Measurements from ENCODE around the gene PHF21B. TPM values are rescaled to one million over a fixed set of nuclear protein-coding genes. Genes with fewer than 3 reads are reported as not detected.

The PHF21B gene
- total and polyA plus RNA-seq, 2 of the 8 experiments (the other 6 are each of a cell fraction or from before 2014, with no cell fraction given) = 19.3 to 68.1 TPM

DNA sequence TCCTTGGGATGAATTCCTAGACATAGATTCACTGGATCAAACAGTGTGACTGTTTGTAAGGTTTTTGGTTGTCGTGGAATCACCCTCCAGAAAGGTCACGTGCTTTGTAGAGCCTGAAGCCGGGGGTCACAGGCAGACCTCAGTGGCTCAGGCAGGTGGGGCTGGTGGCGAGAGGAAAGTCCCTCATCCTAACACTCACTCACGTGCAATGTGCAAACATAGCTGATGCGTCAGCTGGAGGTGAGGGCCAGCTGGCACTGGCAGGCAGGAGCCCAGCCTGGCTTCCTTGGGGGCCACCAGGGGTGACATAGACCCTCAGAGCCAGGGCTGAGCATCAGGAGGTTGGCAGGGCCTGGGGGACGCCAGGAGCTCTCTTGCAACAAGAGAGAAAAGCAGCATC is 167.4 kb downstream of the PHF21B start:
- Histone ChIP-seq H3K27ac (ENCODE audit: low read depth, low read length) (no peak overlapping the region), H2BK5ac (ENCODE audit: low read depth, low read length) (no peak overlapping the region), H3K56ac (replicated peaks; ENCODE audit: insufficient read length, low read depth, low read length) (no peak overlapping the region), H3K36me3 (ENCODE audit: control insufficient read depth in 2 of 4, insufficient read depth in 4 of 4, low read length in 3 of 4) (no peaks in the 10 kb centered on the region; a peak in 1 of 8 replicates), H3K9me3 (ENCODE audit: insufficient read depth in 2 of 2, low read depth in 1 of 2, low read length in 1 of 2) (no peaks in the 10 kb centered on the region), H3K9ac (replicated peaks in 1 of 4; ENCODE audit: extremely low read depth in 1 of 4, low read depth in 3 of 4, low read length in 3 of 4) (no peak overlapping the region), H3K18ac (ENCODE audit: extremely low read depth, low read length) (no peak overlapping the region), H2BK12ac (ENCODE audit: low read depth, low read length) (no peak overlapping the region), H3K23me2 (ENCODE audit: low read depth, low read length) (no peaks in the 10 kb centered on the region; the same call in 1 of the 2 replicates), H4K8ac (ENCODE audit: extremely low read depth, insufficient read depth, low read length) (no peak overlapping the region; the same call in 1 of the 2 replicates), H2AK5ac (ENCODE audit: low read depth, low read length) (no peak overlapping the region), H2BK120ac (replicated peaks; ENCODE audit: low read depth, low read length) (no peak overlapping the region), H3K14ac (ENCODE audit: insufficient read length) (no peak overlapping the region), H2BK20ac (ENCODE audit: low read length) (no peak overlapping the region), H3K79me2 (ENCODE audit: control insufficient read depth in 1 of 2, insufficient read depth in 2 of 2, low read length in 2 of 2) (no peaks in the 10 kb centered on the region), H4K91ac (replicated peaks; ENCODE audit: insufficient read length, low read length) (no peak overlapping the region), H3K4me1 (replicated peaks in 1 of 4; ENCODE audit: control insufficient read depth in 3 of 4, insufficient read depth in 4 of 4, low read length in 3 of 4) (peaks cover 0 to 9% (median 5%) of the 10 kb centered on the region in 4 experiments; a peak in 5 of 7 replicates), H2BK15ac (ENCODE audit: low read length) (no peak overlapping the region), H3K4me2 (ENCODE audit: insufficient read depth in 1 of 2, low read depth in 2 of 2, low read length in 2 of 2) (no peak overlapping the region), H3K79me1 (ENCODE audit: low read depth, low read length) (no peaks in the 10 kb centered on the region), H3K23ac (ENCODE audit: insufficient read length) (no peak overlapping the region), H2AFZ (ENCODE audit: low read length) (no peak overlapping the region), H3K27me3 (replicated peaks in 1 of 4; ENCODE audit: control insufficient read depth in 3 of 4, extremely low read depth in 1 of 4, insufficient read depth in 3 of 4, low read length in 3 of 4) (no peaks in the 10 kb centered on the region; a peak in 1 of 7 replicates), H4K5ac (ENCODE audit: insufficient read length, low read depth, low read length) (no peak overlapping the region), H4K20me1 (replicated peaks in 1 of 2; ENCODE audit: control insufficient read depth in 1 of 2, insufficient read depth in 2 of 2, low read length in 2 of 2) (peaks cover 0 to 4% of the 10 kb centered on the region in 2 experiments), H3K4ac (replicated peaks; ENCODE audit: insufficient read length, low read depth, low read length) (no peak overlapping the region), H3K4me3 (ENCODE audit: extremely low read depth in 1 of 4, insufficient read depth in 2 of 4, low read depth in 3 of 4, low read length in 4 of 4) (no peak overlapping the region)
- no peak for TF ChIP-seq SIRT6 (IDR thresholded peaks at IDR 0.05; ENCODE audit: low read length)
- TF ChIP-seq RFX5 (IDR thresholded peaks at IDR 0.05; ENCODE audit: borderline replicate concordance, low read depth, low read length) = no peak
- no peak for TF ChIP-seq KDM1A (IDR thresholded peaks at IDR 0.05; ENCODE audit: borderline replicate concordance, low read length)
- TF ChIP-seq KDM5A (IDR thresholded peaks at IDR 0.05; ENCODE audit: low read length) = no peak
- no peak for TF ChIP-seq HDAC2 (IDR thresholded peaks at IDR 0.05; ENCODE audit: borderline replicate concordance in 1 of 2, low read depth in 2 of 2, low read length in 2 of 2)
- TF ChIP-seq GTF2F1 (IDR thresholded peaks at IDR 0.05; ENCODE audit: borderline replicate concordance, low read depth, low read length) = no peak
- TF ChIP-seq SP2 (IDR thresholded peaks at IDR 0.05; ENCODE audit: low read length) = no peak
- TF ChIP-seq POU5F1 (IDR thresholded peaks at IDR 0.05; ENCODE audit: low read depth, low read length) = no peak
- TF ChIP-seq, protein P1, sequence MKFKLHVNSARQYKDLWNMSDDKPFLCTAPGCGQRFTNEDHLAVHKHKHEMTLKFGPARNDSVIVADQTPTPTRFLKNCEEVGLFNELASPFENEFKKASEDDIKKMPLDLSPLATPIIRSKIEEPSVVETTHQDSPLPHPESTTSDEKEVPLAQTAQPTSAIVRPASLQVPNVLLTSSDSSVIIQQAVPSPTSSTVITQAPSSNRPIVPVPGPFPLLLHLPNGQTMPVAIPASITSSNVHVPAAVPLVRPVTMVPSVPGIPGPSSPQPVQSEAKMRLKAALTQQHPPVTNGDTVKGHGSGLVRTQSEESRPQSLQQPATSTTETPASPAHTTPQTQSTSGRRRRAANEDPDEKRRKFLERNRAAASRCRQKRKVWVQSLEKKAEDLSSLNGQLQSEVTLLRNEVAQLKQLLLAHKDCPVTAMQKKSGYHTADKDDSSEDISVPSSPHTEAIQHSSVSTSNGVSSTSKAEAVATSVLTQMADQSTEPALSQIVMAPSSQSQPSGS (IDR thresholded peaks at IDR 0.05; ENCODE audit: low read length) = no peak
- TF ChIP-seq, protein P2, sequence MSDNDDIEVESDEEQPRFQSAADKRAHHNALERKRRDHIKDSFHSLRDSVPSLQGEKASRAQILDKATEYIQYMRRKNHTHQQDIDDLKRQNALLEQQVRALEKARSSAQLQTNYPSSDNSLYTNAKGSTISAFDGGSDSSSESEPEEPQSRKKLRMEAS (IDR thresholded peaks at IDR 0.05) = no peak
- no peak for DNase-seq (ENCODE audit: low read depth in 1 of 2, low spot score in 2 of 2)
- FAIRE-seq = no peak
- POLR2A ChIA-PET (ENCODE audit: partially characterized antibody) = no interaction called here
- 89% methylated on average over 7 of the region's 7 CpGs; no CpG with 5 or more reads in 1 of the 2 experiments for WGBS, 2 experiments (ENCODE audit: extremely low coverage in 1 of 2, insufficient coverage in 1 of 2, insufficient read length in 1 of 2, insufficient replicate concordance in 2 of 2, low coverage in 1 of 2, low lambda C conversion rate in 2 of 2, missing lambda C conversion rate in 1 of 2)
- CTCF ChIA-PET (ENCODE audit: partially characterized antibody) = interaction anchor here (0.9 to 1.5 kb wide), 2 partner anchors 13 kb away, joined by 3 to 4 read pairs; no protein-coding TSS in a partner anchor

Measured in H1 (cell line).